Neural progenitor cell (in vitro differentiated cells): ENCODE data around the gene LAMB4.

ENCODE experiments used
- CTCF ChIP-seq: fragments of 200-600 bp; sonication (generic); IDR thresholded peaks from 2 replicates; pipeline ENCODE4 v1.5.1; 2017; ENCODE audit warnings: antibody characterized with exemption, mild to moderate bottlenecking
- EZH2phosphoT487 ChIP-seq: fragments of 200-600 bp; sonication (generic); IDR thresholded peaks from 2 replicates; pipeline ENCODE4 v1.6.1; 2017; ENCODE audit warnings: antibody characterized with exemption

DNA sequence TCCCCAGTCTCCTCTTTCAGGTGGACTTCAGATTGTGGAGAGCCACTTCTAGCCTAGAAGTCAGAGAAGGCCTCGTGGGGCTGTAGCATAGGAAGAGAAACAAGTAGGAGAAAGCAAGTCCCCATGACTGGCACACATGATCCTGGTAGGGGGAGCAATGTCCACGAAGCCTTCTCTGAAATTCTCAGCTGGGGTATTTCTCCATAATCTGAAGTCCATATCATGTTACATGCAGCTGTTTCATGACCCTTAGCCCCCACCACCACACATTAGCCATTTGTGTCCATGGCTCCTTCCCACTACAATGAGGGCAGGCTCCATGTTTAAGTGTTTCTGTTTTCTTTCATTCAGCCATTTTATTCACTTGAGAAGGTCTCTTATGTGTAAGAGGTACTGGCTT is 43.2 kb downstream of the LAMB4 start:
- TF ChIP-seq CTCF (no peak), EZH2phosphoT487 (no peak)
